IgD-negative memory B cell (primary cell): Measurements from ENCODE around the gene SNRNP48. TPM values are rescaled to one million over a fixed set of nuclear protein-coding genes. Genes with fewer than 3 reads are reported as not detected.

Experiments
- H3K27ac Mint-ChIP-seq, 3 donors: one replicate each; pipeline ENCODE4 v1.8.0; 2020 to 2022; ENCODE audit warnings: mild to moderate bottlenecking in 3 of 3, mixed read lengths in 3 of 3, moderate library complexity in 1 of 3
- H3K27me3 Mint-ChIP-seq: one replicate; pipeline ENCODE4 v1.8.0; 2021; ENCODE audit warnings: mixed read lengths
- H3K36me3 Mint-ChIP-seq: one replicate; pipeline ENCODE4 v1.8.0; 2020; ENCODE audit warnings: mild to moderate bottlenecking, mixed read lengths
- H3K4me1 Mint-ChIP-seq, 3 donors: one replicate each; pipeline ENCODE4 v1.8.0; 2020 to 2022; ENCODE audit warnings: mixed read lengths in 3 of 3, mild to moderate bottlenecking in 1 of 3
- H3K4me3 Mint-ChIP-seq, 4 donors: one replicate each; pipeline ENCODE4 v1.8.0; 2020 to 2022; ENCODE audit warnings: mild to moderate bottlenecking in 4 of 4, mixed read lengths in 4 of 4, moderate library complexity in 3 of 4
- H3K9me3 Mint-ChIP-seq, 3 donors: one replicate each; pipeline ENCODE4 v1.8.0; 2020 to 2021; ENCODE audit warnings: mixed read lengths in 3 of 3, mild to moderate bottlenecking in 1 of 3
- polyA plus RNA-seq: library from polyadenylated mRNA; unstranded; fragments of 300-500 nt; fragmentation: Illumina TruSeq; gene quantifications from one replicate; pipeline ENCODE4 v1.2.3, GENCODE V29; 2021

The SNRNP48 gene
- polyA plus RNA-seq, 1 donor from 2014 or later = 6.9 TPM

DNA sequence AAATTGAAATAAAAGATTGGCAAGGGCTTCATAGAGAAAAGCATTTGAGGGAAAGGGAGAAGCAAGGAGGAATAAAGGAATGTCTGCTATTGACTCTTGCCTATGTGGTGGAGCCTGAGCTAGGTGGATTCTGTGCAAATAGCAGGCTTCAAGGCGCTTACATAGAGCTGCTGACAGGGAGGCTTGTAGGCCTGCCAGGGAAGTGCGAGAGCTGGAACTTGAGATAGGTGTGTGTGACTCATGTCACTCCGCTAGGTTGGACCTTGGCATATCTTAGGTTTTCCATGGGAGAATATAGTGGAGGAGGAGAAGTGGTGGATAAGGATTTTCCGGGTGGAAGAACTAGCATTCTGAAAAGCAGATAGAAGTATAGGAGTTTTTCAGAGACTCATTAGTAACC lies 14.0 kb downstream of the SNRNP48 start:
- Mint-ChIP-seq H3K27me3 (no peaks in the 10 kb centered on the region), H3K36me3 (no peaks in the 10 kb centered on the region), H3K27ac (no peak overlapping the region), H3K4me3 (peak overlapping the region in 1 of 4 donors; percentile 75), H3K9me3 (no peaks in the 10 kb centered on the region), H3K4me1 (no peaks in the 10 kb centered on the region)

DNA sequence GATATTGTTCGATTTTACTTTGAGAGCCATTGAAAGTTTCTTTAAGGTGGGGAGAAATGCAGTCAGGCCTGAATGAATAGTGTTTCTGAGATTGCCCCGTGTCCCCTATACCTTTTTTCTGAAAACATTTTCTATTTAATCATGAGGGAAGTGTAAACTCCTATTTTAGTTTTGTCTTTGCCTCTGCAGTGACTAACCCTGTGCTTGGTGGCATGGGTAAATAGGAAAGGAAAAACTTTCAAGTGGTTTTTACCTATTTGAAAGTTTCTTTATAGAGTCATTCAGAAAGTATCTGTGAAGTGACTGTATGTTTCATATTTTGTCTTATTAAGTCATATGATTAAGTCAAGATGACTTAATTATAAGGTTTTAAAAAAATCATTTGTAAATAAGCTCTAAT lies 14.5 kb downstream of the SNRNP48 start:
- H3K27ac Mint-ChIP-seq = no peak overlapping the region

DNA sequence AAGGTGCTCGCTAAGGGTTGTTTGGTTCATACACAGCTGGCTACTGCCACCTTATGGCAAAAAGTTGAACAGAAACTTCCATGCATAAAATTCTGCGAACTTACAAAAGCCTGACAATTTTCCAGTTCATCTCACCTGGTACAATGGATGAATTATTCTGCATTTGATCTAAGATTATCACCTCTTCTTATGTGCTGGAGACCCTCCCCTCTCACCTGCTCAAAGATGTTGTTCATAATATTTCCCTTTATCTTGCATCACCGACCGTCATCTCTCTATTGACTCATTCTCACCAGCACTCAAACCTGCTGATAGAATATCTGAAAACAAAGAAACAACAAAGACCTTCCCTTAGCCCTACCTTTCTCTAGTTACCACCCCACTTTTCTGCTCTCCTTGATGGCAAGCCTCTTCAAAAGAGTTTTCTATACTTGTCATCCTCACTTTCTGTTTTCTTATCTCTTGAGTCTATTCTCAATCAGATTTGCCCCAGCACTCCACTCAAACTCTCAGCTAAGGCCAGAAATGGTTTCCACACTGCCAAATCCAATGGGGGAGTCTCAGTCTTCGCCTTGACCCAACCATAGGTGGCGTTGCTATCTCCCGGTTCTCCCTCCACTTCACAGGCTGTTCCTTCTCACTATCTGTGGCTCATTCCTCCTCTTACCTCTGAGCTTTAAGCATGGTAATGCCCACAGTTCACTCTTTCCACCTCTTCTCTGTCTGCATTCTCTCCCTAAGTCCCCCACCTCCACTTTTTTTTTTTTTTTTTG lies 25.8 kb downstream of the SNRNP48 start:
- Mint-ChIP-seq H3K27ac (peak overlapping the region in 2 of 3 donors; percentile 4 to 54), H3K27me3 (peaks cover 4% of the 10 kb centered on the region), H3K9me3 (no peaks in the 10 kb centered on the region), H3K4me3 (peak overlapping the region in 1 of 4 donors; percentile 6), H3K36me3 (peaks cover 1% of the 10 kb centered on the region), H3K4me1 (peaks cover 0 to 13% (median 10%) of the 10 kb centered on the region in 3 donors)

More for the DNA sequence above, 14.5 kb downstream of the SNRNP48 start:
- Mint-ChIP-seq H3K4me1 (no peaks in the 10 kb centered on the region), H3K9me3 (no peaks in the 10 kb centered on the region), H3K4me3 (no peak overlapping the region), H3K27me3 (no peaks in the 10 kb centered on the region), H3K36me3 (no peaks in the 10 kb centered on the region)

DNA sequence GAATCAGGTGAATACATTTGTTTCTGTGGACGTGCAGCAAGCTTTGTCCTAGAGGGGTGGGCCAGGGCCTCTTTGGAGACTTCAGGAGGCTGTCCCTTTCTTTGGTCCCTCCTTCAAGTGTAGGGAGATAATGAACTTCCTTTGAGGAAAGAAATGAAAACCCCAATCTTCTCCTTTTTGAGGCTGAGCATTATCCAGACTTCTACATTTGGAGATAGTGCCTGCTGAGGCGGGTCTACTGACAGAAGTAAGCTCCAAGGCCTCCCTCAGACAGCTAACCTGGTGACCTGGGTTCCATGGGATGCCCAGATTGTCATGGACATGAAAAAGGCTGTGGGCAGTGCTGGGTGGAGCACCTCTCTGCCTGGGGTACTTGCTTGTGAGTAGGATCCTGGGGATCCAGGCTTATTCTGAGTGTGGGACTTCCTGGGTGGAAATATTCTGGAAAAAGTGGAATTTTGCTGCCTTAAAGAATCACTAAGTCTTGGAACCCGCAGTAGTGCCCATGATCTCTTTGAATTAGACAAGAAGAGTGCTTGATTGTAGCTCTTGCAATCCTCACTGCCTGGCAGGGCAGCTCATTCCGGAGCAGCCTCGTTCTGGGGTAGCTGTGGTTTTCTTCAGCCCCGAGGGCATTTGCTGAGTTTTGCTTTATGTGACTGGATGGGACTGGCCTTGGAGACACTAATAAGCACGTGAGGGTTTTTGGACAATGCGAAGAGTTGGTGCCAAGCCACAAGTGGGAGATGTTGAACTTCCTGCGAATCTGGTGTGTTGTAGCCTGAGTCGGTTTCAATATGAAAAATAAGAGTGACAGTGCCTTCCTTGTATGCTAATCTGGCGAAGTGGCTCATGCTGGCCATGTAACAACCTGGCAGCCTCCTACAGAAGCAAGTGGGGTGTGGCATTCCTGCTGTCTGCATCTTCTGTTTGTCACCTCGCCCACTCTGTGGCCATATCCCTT lies 28.1 kb downstream of the SNRNP48 start:
- H3K9me3 Mint-ChIP-seq = no peaks in the 10 kb centered on the region
- peaks cover 0 to 13% (median 10%) of the 10 kb centered on the region in 3 donors for H3K4me1 Mint-ChIP-seq
- H3K27ac Mint-ChIP-seq = no peak overlapping the region
- H3K36me3 Mint-ChIP-seq = no peaks in the 10 kb centered on the region
- peaks cover 4% of the 10 kb centered on the region for H3K27me3 Mint-ChIP-seq
- H3K4me3 Mint-ChIP-seq = no peak overlapping the region

DNA sequence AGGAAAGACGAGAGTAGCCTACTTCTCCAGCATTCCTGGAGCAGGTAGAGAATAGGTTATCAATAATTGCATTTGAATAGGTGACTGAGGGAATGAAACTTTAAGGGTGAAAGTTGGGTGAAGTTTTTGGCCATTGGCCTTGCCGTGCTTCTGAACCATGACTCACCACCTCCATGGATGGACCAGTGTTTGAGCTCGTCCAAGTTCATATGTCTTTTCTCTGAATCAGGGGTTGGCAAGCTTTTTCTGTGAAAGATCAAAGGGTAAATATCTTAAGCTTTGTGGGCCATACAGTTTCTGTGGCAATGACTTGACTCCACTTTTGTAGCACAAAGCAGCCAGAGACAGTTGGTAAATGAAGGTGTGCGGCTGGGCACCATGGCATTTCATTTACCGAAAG lies 31.8 kb downstream of the SNRNP48 start:
- Mint-ChIP-seq H3K27me3 (peaks cover 6% of the 10 kb centered on the region), H3K9me3 (no peaks in the 10 kb centered on the region), H3K36me3 (no peaks in the 10 kb centered on the region), H3K27ac (no peak overlapping the region), H3K4me3 (no peak overlapping the region), H3K4me1 (peaks cover 4 to 13% (median 5%) of the 10 kb centered on the region in 3 donors)

DNA sequence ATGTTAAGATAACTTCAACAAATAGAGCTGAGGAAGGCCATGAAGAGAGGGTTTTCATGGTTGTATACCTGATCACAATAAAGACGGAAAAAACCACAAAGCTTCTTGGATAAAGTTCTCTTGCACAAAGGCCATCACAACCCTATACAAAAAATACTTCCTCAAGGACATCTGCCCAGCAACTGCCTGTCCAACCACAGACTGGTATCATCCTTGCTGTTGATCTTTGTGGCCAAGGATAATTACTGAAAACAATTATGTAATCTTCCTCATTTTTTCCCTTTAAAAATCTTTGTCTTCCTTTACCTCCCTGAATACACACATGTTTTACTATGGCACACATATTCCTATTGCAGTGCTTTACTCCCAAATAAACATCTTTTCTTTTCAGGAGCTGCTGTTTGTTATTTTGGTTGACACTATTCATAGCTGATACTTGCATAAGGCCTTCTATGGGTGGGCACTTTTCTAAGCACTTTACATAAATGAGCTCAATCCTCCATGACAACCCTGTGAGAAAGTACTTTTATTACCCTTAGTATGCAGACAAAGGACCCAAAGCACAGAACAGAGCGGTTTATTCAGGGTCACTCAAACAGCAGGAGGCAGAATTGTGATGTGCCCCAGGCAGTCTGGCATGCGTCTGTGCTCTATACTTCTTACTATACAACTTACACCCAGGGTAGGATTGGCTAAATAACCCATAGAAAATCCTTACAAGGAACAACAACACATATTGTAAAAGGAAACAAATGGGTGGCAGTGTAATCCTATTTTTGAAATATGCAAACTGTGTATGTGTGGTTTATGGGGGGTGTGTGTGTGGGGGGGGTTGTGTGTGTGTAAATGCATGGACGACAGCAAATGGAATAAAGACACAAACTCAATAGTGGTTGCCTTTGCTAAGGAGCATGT lies 35.1 kb downstream of the SNRNP48 start:
- no peaks in the 10 kb centered on the region for H3K36me3 Mint-ChIP-seq
- H3K4me3 Mint-ChIP-seq = no peak overlapping the region

DNA sequence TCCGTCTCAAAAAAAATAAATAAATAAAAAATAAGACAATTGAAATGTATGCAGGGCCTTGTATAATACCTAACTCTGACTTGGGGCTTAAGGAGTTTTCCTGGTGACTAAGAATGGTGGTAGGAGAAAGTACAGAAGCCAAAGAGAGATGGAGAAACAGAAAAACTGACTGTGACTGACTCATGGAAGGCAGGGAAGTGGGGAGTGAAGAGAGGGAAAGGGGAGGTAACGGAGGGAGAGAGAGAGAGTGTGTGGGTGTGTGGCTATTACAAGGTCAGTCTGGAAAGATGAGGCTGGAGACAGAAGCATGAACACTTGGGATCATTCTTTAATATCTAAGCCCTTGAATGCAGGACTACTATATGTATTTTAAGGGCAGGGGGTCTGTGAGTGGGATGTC lies 38.5 kb downstream of the SNRNP48 start:
- Mint-ChIP-seq H3K9me3 (no peaks in the 10 kb centered on the region), H3K27me3 (peaks cover 12% of the 10 kb centered on the region), H3K36me3 (no peaks in the 10 kb centered on the region), H3K27ac (no peak overlapping the region), H3K4me3 (no peak overlapping the region), H3K4me1 (peaks cover 0 to 5% (median 5%) of the 10 kb centered on the region in 3 donors)

More for the DNA sequence above, 35.1 kb downstream of the SNRNP48 start:
- H3K27ac Mint-ChIP-seq = no peak overlapping the region
- H3K9me3 Mint-ChIP-seq = no peaks in the 10 kb centered on the region
- peaks cover 0 to 5% (median 5%) of the 10 kb centered on the region in 3 donors for H3K4me1 Mint-ChIP-seq
- peaks cover 9% of the 10 kb centered on the region for H3K27me3 Mint-ChIP-seq

DNA sequence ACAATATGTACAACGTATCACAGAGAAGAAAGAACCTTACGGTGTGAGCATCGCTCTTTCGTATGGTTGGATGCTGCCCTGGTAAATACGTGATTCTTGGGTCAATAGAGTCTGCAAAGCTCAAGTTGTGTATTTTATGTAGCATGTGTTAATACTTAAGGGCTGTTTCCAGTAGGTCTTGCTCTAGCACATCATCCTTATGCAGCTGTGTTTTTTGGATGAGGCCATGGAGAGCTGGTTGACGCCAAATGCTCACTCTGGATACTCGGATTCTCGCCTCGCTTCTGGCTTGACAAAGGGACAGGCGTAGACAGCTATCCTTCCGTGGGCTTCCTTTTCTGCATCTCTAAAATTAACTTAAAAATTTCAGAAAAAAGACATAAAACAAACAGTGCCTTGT lies 38.9 kb downstream of the SNRNP48 start:
- Mint-ChIP-seq H3K4me1 (peaks cover 0 to 5% (median 5%) of the 10 kb centered on the region in 3 donors), H3K27me3 (peaks cover 9% of the 10 kb centered on the region), H3K27ac (no peak overlapping the region), H3K9me3 (no peaks in the 10 kb centered on the region), H3K4me3 (no peak overlapping the region), H3K36me3 (no peaks in the 10 kb centered on the region)

DNA sequence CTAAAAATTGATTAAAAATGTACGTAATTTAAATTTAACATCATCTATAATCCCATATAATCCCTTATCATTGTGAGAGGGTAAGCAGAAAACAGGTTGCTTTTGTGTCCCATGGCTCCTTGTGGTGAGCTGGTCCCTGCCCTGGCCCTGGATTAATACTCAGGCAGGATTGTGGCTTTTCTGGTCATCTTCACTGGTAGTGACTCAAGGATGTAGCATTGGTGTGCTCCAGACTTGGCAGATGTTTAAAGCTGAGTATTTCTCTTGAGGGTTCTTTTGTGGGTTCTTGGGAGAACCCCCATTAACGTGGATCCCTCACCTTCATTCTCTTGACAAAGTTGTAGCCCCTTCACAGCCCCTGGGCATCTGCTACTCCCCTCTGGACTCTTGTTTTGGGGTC lies 39.3 kb downstream of the SNRNP48 start:
- peaks cover 9% of the 10 kb centered on the region for H3K27me3 Mint-ChIP-seq
- no peaks in the 10 kb centered on the region for H3K36me3 Mint-ChIP-seq
- H3K4me1 Mint-ChIP-seq = peaks cover 0 to 5% (median 5%) of the 10 kb centered on the region in 3 donors
- H3K27ac Mint-ChIP-seq = no peak overlapping the region
- no peak overlapping the region for H3K4me3 Mint-ChIP-seq
- no peaks in the 10 kb centered on the region for H3K9me3 Mint-ChIP-seq

DNA sequence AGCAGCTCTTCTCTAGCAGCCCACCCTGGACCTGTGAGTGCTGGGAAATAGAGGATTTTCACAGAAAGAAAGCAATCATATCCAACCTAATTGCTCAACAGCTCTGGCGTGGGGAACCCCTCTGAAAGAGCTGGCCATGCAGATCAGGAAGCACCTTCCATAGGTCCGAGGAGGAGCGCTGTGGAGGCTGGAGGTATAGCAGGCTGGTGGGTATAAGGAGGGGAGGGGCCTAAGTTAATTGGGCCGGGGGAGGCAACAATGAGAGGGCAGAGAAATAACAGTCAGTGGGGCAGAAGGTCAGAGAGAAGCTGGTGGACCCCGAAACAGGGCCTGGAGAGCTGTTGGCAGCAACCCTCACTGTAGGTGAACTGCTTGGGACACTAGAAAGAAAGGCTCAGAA lies 40.8 kb downstream of the SNRNP48 start:
- H3K4me1 Mint-ChIP-seq = no peaks in the 10 kb centered on the region
- no peak overlapping the region for H3K27ac Mint-ChIP-seq
- H3K27me3 Mint-ChIP-seq = peaks cover 9% of the 10 kb centered on the region
- H3K36me3 Mint-ChIP-seq = no peaks in the 10 kb centered on the region
- no peaks in the 10 kb centered on the region for H3K9me3 Mint-ChIP-seq
- H3K4me3 Mint-ChIP-seq = no peak overlapping the region

DNA sequence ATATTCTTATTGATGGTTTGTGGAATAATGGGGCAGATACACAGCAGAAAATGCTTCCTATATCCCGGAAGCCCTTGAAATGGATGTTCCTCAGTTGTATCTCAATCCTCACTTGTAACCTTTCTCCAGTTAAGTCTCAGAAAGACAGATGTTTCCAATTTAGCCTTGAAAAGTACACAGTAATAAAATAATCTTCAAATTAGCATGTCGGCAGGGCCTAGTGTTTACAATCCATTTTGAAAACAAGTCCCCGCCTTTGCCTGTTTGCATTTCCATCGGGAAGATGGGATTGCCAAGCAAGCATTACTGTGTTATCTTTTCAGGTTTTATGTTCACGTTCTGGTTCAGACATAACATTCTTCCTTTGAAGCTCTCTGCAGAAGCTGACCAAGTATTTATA lies 41.5 kb downstream of the SNRNP48 start:
- Mint-ChIP-seq H3K4me1 (no peaks in the 10 kb centered on the region), H3K36me3 (no peaks in the 10 kb centered on the region), H3K9me3 (no peaks in the 10 kb centered on the region), H3K27me3 (peaks cover 9% of the 10 kb centered on the region), H3K27ac (no peak overlapping the region), H3K4me3 (no peak overlapping the region)

DNA sequence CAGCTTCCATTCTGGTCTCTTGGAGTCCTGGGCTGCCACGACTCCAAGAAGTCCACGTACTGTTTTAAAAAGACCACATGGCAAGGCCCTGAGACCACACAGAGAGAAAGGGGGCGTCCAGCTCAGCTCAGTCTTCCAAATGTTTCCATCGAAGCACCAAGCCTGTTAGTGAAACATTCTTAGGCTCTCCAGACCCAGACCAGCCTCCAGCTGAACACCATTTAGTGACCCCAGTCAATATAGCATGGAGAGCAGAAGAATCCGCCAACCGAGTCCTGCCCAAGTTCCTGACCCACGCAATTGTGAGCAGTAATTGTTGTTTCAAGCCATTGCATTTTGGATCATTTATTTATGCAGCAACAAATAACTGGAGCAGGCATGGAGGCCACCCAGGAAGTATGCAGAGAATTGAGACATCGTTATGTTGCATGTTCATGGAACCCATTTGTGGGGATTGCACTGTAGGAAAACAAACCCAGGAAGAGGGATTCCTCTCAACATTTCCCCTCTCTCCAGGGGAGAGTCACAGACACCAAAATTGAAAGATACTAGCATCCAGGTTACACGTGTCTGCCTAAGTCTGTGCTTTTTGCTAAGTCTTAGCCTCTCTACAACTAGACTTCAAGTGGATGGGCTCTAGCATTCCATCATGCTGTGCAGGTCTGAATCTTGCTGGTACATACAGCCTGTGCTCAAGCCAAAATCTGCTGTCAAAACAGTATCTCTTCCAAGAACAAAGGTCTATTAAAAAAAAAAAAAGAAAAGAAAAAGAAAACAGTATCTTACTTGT lies 42.7 kb downstream of the SNRNP48 start:
- no peak overlapping the region for H3K4me3 Mint-ChIP-seq
- no peak overlapping the region for H3K27ac Mint-ChIP-seq
- H3K36me3 Mint-ChIP-seq = no peaks in the 10 kb centered on the region
- peaks cover 0 to under 1% (median 0%) of the 10 kb centered on the region in 3 donors for H3K4me1 Mint-ChIP-seq
- no peaks in the 10 kb centered on the region for H3K9me3 Mint-ChIP-seq
- H3K27me3 Mint-ChIP-seq = peaks cover 14% of the 10 kb centered on the region

DNA sequence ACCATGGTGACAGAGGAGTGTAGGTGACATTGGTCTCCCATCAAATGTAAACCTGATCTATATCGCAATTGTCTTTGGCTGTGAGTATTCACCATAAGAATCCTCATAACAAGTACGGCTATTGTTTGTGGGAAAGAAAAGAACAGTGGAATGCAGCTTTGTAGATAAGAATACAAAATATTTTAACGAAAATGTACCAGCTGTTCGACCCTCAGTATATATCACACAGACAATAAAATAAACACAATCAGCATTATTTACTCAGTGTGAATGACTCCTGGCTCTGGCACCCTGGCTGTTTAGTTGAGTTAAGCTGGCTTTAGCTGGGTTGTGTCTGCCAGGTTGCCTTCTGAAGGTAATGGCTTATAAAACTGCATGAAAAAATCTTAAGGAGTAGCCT lies 43.4 kb downstream of the SNRNP48 start:
- Mint-ChIP-seq H3K4me3 (no peak overlapping the region), H3K36me3 (no peaks in the 10 kb centered on the region), H3K27me3 (peaks cover 15% of the 10 kb centered on the region), H3K4me1 (peaks cover 0 to 3% (median 0%) of the 10 kb centered on the region in 3 donors), H3K27ac (no peak overlapping the region), H3K9me3 (no peaks in the 10 kb centered on the region)

DNA sequence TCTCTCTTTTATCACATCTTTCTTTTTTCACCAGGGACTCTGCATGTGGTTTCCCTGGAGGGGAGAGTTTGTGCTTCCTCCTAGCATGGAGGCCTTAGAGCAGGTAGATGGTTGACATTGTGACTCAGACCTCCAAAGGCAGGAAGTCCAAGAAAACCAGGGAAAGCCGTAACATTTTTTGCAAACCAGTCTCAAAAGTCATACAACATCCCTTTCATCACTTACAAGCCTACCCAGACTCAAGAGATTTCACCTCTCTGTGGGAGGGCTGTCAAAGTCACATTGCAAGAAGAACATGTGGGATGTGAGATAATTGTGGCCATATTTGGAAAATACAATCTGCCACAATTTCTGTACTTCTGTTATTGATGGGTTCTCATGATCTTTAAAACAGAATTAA lies 46.2 kb downstream of the SNRNP48 start:
- Mint-ChIP-seq H3K4me1 (peaks cover 0 to 5% (median 0%) of the 10 kb centered on the region in 3 donors), H3K9me3 (no peaks in the 10 kb centered on the region), H3K27me3 (peaks cover 6% of the 10 kb centered on the region), H3K4me3 (no peak overlapping the region), H3K36me3 (no peaks in the 10 kb centered on the region), H3K27ac (no peak overlapping the region)
